Uterus (tissue), 4 donors: Measurements from ENCODE around the gene ZCCHC8. TPM values are rescaled to one million over a fixed set of nuclear protein-coding genes. Genes with fewer than 3 reads are reported as not detected.
"Not testable (repeated sequence)": the region's sequence is repeated elsewhere in the genome, so short reads cannot be mapped to it uniquely, and the experiment has no call there.

ENCODE experiments used
- DNase-seq, 2 donors: peaks; one replicate each; pipeline ENCODE4 v3.0.0-alpha.2; 2019 to 2020
- H3K27ac ChIP-seq, 2 donors: fragments of 200-600 bp; sonication (generic); 1 replicate in 1 of 2; 2 replicates in 1 of 2; pipeline ENCODE4 v1.5.1; 2016 to 2018
- H3K27me3 ChIP-seq, 2 donors: fragments of 200-600 bp; sonication (generic); one replicate each; pipeline ENCODE4 v1.5.1; 2018 to 2019; ENCODE audit warnings: control low read depth in 1 of 2
- H3K36me3 ChIP-seq, 2 donors: fragments of 200-600 bp; sonication (generic); one replicate each; pipeline ENCODE4 v1.5.1; 2019; ENCODE audit warnings: control low read depth in 1 of 2
- H3K4me1 ChIP-seq, 2 donors: fragments of 200-600 bp; sonication (generic); one replicate each; pipeline ENCODE4 v1.5.1; 2018 to 2019; ENCODE audit warnings: control low read depth in 1 of 2
- H3K4me3 ChIP-seq, 2 donors: fragments of 200-600 bp; sonication (generic); 1 replicate in 1 of 2; 2 replicates in 1 of 2; pipeline ENCODE4 v1.5.1; 2018 to 2019; ENCODE audit warnings: mild to moderate bottlenecking in 1 of 2
- H3K9me3 ChIP-seq, 2 donors: fragments of 200-600 bp; sonication (generic); one replicate each; pipeline ENCODE4 v1.5.1; 2019; ENCODE audit warnings: control low read depth in 1 of 2
- POLR2A ChIP-seq, 2 donors: fragments of 450-650 bp; IDR thresholded peaks; one replicate each; pipeline ENCODE4 v1.6.1; 2016; ENCODE audit warnings: antibody characterized with exemption in 2 of 2, mild to moderate bottlenecking in 1 of 2, moderate library complexity in 1 of 2
- intact Hi-C: fragments of 100-400 bp; cut with DNase I; formaldehyde crosslinking; loops from one replicate; pipeline ENCODE4 v1.15.1; 2023; ENCODE audit warnings: low total_unique reads
- total RNA-seq, 4 donors: library from RNA; depleted of rRNA in 3 of 4; stranded (reverse); fragments of >200 nt in 3 of 4; gene quantifications; one replicate each; pipeline versions ENCODE4 v1.1.0 to v1.2.4, GENCODE V29; 2014 to 2023
- TF ChIP-seq, protein P1 (sequence below), 4 experiments: fragments of 200-600 bp in 2 of 4; fragments of 450-650 bp in 2 of 4; sonication (generic) in 2 of 4; IDR thresholded peaks; one replicate each; pipeline ENCODE4 v1.5.1; 2016 to 2019; ENCODE audit warnings: antibody characterized with exemption in 4 of 4, mild to moderate bottlenecking in 2 of 4, moderate library complexity in 1 of 4
- donor health status: DM: yes; HTN: yes; CAD: no.

Gene ZCCHC8
- total RNA-seq, 4 donors from 2014 or later: 13.5 to 43.3 (median 25.8) TPM

- H3K4me1 ChIP-seq: no peaks in the 10 kb centered on the region
- no peak for TF ChIP-seq POLR2A (IDR thresholded peaks at IDR 0.05)
- TF ChIP-seq, protein P1, sequence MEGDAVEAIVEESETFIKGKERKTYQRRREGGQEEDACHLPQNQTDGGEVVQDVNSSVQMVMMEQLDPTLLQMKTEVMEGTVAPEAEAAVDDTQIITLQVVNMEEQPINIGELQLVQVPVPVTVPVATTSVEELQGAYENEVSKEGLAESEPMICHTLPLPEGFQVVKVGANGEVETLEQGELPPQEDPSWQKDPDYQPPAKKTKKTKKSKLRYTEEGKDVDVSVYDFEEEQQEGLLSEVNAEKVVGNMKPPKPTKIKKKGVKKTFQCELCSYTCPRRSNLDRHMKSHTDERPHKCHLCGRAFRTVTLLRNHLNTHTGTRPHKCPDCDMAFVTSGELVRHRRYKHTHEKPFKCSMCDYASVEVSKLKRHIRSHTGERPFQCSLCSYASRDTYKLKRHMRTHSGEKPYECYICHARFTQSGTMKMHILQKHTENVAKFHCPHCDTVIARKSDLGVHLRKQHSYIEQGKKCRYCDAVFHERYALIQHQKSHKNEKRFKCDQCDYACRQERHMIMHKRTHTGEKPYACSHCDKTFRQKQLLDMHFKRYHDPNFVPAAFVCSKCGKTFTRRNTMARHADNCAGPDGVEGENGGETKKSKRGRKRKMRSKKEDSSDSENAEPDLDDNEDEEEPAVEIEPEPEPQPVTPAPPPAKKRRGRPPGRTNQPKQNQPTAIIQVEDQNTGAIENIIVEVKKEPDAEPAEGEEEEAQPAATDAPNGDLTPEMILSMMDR (IDR thresholded peaks at IDR 0.05): no peak
- H3K9me3 ChIP-seq: no peaks in the 10 kb centered on the region
- H3K4me3 ChIP-seq: no peak overlapping the region
- H3K27me3 ChIP-seq: no peaks in the 10 kb centered on the region
- DNase-seq: peak; percentile 55 to 59
- no peaks in the 10 kb centered on the region for H3K36me3 ChIP-seq
- intact Hi-C loops: no loop called here
- H3K27ac ChIP-seq: peak overlapping the region in 1 of 2 donors; percentile 25
Observed at GRCh38 chr12:122437656-122438121, 63.0 kb downstream of the ZCCHC8 start.

DNA sequence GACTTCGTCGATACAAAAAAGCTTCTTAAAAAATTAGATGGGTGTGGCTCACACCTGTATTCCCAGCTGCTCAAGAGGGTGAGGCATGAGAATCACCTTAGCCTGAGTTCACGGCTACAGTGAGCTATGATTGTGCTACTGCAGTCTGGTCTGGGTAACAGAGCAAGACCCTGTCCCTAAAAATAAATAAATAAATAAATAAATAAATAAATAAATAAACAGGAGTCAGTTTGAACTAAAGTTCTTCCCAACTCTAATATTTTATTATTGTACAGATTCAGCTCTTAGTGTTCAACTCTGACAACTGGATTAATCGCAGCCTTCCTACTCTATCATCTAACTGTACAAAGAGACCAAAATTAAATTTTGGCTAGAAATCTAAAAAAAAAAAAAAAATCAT is 65.5 kb downstream of the ZCCHC8 start:
- H3K36me3 ChIP-seq: no peaks in the 10 kb centered on the region
- no peaks in the 10 kb centered on the region for H3K27me3 ChIP-seq
- no peaks in the 10 kb centered on the region for H3K9me3 ChIP-seq
- no peak overlapping the region for H3K27ac ChIP-seq
- TF ChIP-seq POLR2A (IDR thresholded peaks at IDR 0.05): no peak
- TF ChIP-seq, protein P1 (IDR thresholded peaks at IDR 0.05): no peak
- intact Hi-C loops: no loop called here
- no peak overlapping the region for H3K4me3 ChIP-seq
- no peaks in the 10 kb centered on the region for H3K4me1 ChIP-seq
- DNase-seq: no peak

GRCh38 chr12:122429043-122429442 is 71.7 kb downstream of the ZCCHC8 start:
- H3K27me3 ChIP-seq, H3K36me3 ChIP-seq, intact Hi-C loops, H3K9me3 ChIP-seq, DNase-seq, H3K4me3 ChIP-seq, H3K27ac ChIP-seq, H3K4me1 ChIP-seq: not testable (repeated sequence)

DNA sequence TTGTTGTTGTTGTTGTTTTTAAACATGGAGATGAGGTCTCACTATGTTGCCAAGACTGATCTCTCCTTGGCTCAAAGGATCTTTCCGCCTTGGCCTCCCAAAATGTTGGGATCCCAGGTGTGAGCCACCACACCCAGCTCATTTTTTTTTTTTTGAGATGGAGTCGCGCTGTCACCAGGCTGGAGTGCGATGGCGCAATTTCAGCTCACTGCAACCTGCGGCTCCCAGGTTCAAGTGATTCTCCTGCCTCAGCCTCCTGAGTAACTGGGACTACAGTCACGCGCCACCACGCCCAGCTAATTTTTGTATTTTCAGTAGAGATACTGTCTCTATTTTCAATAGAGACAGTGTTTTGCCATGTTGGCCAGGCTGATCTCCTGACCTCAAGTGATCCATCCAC is 73.3 kb downstream of the ZCCHC8 start:
- TF ChIP-seq, protein P1 (IDR thresholded peaks at IDR 0.05): no peak
- no peak for TF ChIP-seq POLR2A (IDR thresholded peaks at IDR 0.05)
- intact Hi-C loops: no loop called here
- H3K36me3 ChIP-seq: no peaks in the 10 kb centered on the region
- H3K4me3 ChIP-seq: no peak overlapping the region
- no peaks in the 10 kb centered on the region for H3K9me3 ChIP-seq
- H3K27me3 ChIP-seq: no peaks in the 10 kb centered on the region
- H3K27ac ChIP-seq: no peak overlapping the region
- H3K4me1 ChIP-seq: no peaks in the 10 kb centered on the region
- no peak for DNase-seq

DNA sequence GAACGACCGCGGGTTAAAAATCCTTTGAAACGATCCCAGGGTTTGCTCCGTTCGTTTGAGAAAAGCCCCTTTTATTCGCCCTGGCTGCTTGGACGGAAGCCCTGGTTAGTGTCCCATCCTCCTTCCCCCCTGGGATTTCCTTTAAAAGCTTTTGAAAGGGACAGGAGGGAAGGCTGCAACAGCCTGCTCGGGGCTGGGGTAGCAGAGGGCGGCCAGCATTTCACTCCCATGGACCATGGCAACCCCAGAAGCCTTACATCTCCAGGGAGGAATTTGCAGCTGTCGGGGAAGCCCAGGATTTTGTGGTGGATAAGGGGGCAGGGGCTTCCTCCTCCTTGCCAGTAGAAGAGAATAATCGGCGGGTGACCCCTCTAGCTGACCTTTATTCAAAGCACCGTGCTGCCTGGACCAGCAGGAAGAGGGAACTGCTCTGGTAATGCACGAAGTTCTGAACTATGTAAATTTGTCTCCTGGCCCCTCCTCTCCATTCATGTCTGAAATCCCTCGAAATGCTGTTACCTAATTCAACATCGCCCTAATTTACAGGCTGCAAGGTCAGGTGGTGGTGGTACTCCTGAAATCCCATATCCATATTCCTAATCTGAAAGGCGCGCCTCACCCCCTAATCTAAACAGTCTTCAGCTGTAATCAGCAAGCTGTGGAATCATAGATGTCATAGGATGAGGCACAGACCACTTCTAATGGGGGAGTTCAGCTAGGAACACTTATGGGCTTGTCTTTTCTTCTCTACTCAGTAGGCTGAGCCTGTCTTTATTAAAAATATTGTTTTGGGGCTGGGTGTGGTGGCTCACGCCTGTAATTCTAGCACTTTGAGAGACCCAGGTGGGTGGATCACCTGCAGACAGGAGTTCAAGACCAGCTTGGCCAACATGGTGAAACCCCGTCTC is 77.2 kb downstream of the ZCCHC8 start:
- Histone ChIP-seq H3K4me1 (peaks cover 4 to 7% of the 10 kb centered on the region in 2 donors), H3K36me3 (no peaks in the 10 kb centered on the region), H3K27me3 (no peaks in the 10 kb centered on the region), H3K9me3 (no peaks in the 10 kb centered on the region), H3K27ac (peak overlapping the region; percentile 99 to 100), H3K4me3 (peak overlapping the region; percentile 47 to 54)
- intact Hi-C loops: no loop called here
- peak in 1 of 2 donors; percentile 27 for TF ChIP-seq POLR2A (IDR thresholded peaks at IDR 0.05)
- TF ChIP-seq, protein P1 (IDR thresholded peaks at IDR 0.05): no peak
- DNase-seq: no peak
